Naive thymus-derived CD4-positive, alpha-beta T cell (primary cell): ENCODE measurements around the gene TRAM2. TPM values are rescaled to one million over a fixed set of nuclear protein-coding genes. Genes with fewer than 3 reads are reported as not detected.

Experiments used
- ATAC-seq: fragments of 150-1000 bp; cut with Tn5 transposase; 2 replicates; pipeline ENCODE4 v1.10.0; 2021; ENCODE audit warnings: mild to moderate bottlenecking, moderate library complexity
- CTCF ChIA-PET: fragments of 350-600 bp; sonication (Branson Sonifier 250); formaldehyde crosslinking; loops from one replicate; lab custom pipeline; 2021; ENCODE audit warnings: antibody characterized with exemption; lab: Charles Lee
- POLR2A ChIA-PET: fragments of 350-600 bp; sonication (Branson Sonifier 250); formaldehyde crosslinking; loops from one replicate; lab custom pipeline; 2021; ENCODE audit warnings: antibody characterized with exemption, inconsistent platforms; lab: Charles Lee
- DNase-seq, 9 donors: peaks; one replicate each; pipeline versions ENCODE4 v3.0.0 to v3.0.0-alpha.2; 2020 to 2022; ENCODE audit warnings: mixed read lengths in 1 of 9
- H3K27ac ChIP-seq: one replicate; pipeline ENCODE4 v1.7.0; 2013; ENCODE audit warnings: mild to moderate bottlenecking, low read depth, low read length, moderate library complexity
- H3K27me3 ChIP-seq, 2 donors: one replicate each; pipeline ENCODE4 v1.7.0; 2013; ENCODE audit warnings: low read length in 2 of 2, mild to moderate bottlenecking in 2 of 2, moderate library complexity in 2 of 2; ENCODE audit not compliant: control insufficient read depth in 2 of 2, insufficient read depth in 2 of 2
- H3K36me3 ChIP-seq, 3 experiments: 1 replicate in 2 of 3; 2 replicates in 1 of 3; pipeline ENCODE4 v1.7.0; 2013; ENCODE audit warnings: low read length in 3 of 3, mild to moderate bottlenecking in 3 of 3, moderate library complexity in 1 of 3; ENCODE audit not compliant: insufficient read depth in 3 of 3, control insufficient read depth in 2 of 3
- H3K4me1 ChIP-seq, 2 donors: one replicate each; pipeline ENCODE4 v1.7.0; 2013; ENCODE audit warnings: low read length in 2 of 2, mild to moderate bottlenecking in 2 of 2, moderate library complexity in 1 of 2; ENCODE audit not compliant: control insufficient read depth in 2 of 2, insufficient read depth in 2 of 2
- H3K4me3 ChIP-seq: 2 replicates; pipeline ENCODE4 v1.7.0; 2013; ENCODE audit warnings: mild to moderate bottlenecking, low read length
- H3K9me3 ChIP-seq, 3 experiments: 1 replicate in 2 of 3; 2 replicates in 1 of 3; pipeline ENCODE4 v1.7.0; 2013; ENCODE audit warnings: low read length in 3 of 3; ENCODE audit not compliant: control insufficient read depth in 2 of 3
- H3K27ac Mint-ChIP-seq, 9 donors: one replicate each; pipeline ENCODE4 v1.8.0; 2020 to 2022; ENCODE audit warnings: mixed read lengths in 9 of 9, mild to moderate bottlenecking in 8 of 9, moderate library complexity in 5 of 9, inconsistent platforms in 2 of 9
- H3K27me3 Mint-ChIP-seq, 5 donors: one replicate each; pipeline ENCODE4 v1.8.0; 2021 to 2022; ENCODE audit warnings: mixed read lengths in 5 of 5, mild to moderate bottlenecking in 1 of 5
- H3K36me3 Mint-ChIP-seq, 5 donors: one replicate each; pipeline ENCODE4 v1.8.0; 2020 to 2022; ENCODE audit warnings: mixed read lengths in 5 of 5, mild to moderate bottlenecking in 3 of 5, inconsistent platforms in 1 of 5
- H3K4me1 Mint-ChIP-seq, 7 donors: one replicate each; pipeline ENCODE4 v1.8.0; 2020 to 2022; ENCODE audit warnings: mixed read lengths in 7 of 7, mild to moderate bottlenecking in 3 of 7, inconsistent platforms in 1 of 7
- H3K4me3 Mint-ChIP-seq, 10 donors: one replicate each; pipeline ENCODE4 v1.8.0; 2020 to 2022; ENCODE audit warnings: mild to moderate bottlenecking in 10 of 10, mixed read lengths in 10 of 10, moderate library complexity in 6 of 10, inconsistent platforms in 2 of 10
- H3K9me3 Mint-ChIP-seq, 11 donors: one replicate each; pipeline ENCODE4 v1.8.0; 2020 to 2022; ENCODE audit warnings: mixed read lengths in 11 of 11, mild to moderate bottlenecking in 4 of 11, inconsistent platforms in 1 of 11, moderate library complexity in 1 of 11
- intact Hi-C, 2 donors: fragments of 100-400 bp; cut with micrococcal nuclease; formaldehyde crosslinking; loops; one replicate each; pipeline ENCODE4 v1.15.1; 2023
- polyA plus RNA-seq, 2 donors: library from polyadenylated mRNA; unstranded; fragments of 300-500 nt; fragmentation: Illumina TruSeq; gene quantifications; one replicate each; pipeline ENCODE4 v1.2.3, GENCODE V29; 2021
- total RNA-seq, 6 experiments: library from RNA in 5 of 6; stranded (reverse) in 5 of 6; gene quantifications; 1 replicate in 5 of 6; 2 replicates in 1 of 6; pipeline ENCODE4 v1.2.3 and lab custom pipeline; 2021 to 2026

TRAM2 gene
- total and polyA plus RNA-seq, 7 experiments from 2014 or later = 3.2 to 10.9 (median 10.3) TPM

DNA sequence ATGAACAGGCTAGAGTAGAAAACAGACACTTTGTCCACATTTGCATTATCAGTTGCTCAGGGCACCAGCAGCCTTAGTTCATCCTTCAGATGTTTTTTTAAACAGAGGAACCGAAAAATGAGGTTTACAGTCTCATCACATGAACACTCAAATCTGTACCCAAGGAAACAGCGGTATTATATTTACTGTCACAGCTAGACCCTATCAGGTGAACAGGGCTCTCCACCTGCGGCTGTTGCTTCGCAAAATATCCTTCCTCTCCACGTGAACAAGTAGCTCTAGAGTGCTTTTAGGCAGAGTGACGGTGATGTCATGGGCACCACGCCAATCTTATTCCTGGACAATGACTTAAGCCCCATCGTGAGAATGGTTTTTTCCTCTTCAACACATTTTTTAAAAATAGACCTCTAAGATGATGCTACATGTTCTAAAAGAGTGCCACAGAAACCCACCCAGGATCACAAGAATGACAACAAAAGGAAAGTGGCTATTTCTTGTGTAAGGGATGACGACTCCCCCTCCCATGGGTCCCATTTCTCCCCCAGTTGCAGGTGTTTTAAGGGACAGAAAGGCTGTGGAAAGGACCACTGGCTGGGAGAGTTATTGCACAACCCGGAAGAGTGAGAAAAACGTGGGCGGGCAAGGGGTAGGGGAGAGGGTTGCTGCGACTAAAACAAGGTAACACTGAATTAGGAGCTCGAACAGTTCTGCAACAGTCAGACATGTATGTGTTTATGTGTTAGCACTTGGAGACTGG, 79.0 kb downstream of the TRAM2 start:
- POLR2A ChIA-PET = no interaction called here
- H3K9me3 Mint-ChIP-seq = peaks cover 0 to 7% (median 3%) of the 10 kb centered on the region in 11 donors

DNA sequence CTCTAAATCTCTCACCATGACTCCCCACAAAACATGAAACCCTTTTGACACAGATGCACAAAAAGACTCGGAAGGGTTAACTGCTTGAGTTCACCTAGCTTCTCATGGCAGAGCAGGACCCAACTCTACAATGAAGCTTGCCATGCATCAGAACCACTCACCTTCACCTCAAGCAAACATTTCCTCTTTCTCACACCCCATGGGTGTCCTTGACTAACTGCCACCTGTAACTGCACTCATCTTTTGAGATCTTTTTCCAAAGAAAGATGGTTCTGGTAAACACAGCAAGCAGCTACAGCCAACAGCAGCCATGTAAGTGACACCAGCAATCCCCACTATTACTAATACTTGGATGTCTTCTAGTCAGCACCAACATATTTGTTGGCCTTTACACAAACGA, 80.2 kb downstream of the TRAM2 start:
- Histone ChIP-seq H3K9me3 (no peaks in the 10 kb centered on the region), H3K27me3 (no peaks in the 10 kb centered on the region), H3K36me3 (no peaks in the 10 kb centered on the region), H3K4me3 (no peak overlapping the region), H3K4me1 (no peaks in the 10 kb centered on the region), H3K27ac (no peak overlapping the region)
- peaks cover 0 to 43% (median 0%) of the 10 kb centered on the region in 7 donors for H3K4me1 Mint-ChIP-seq
- POLR2A ChIA-PET = no interaction called here
- ATAC-seq (no peak), DNase-seq (no peak)
- H3K36me3 Mint-ChIP-seq = peaks cover 5 to 17% (median 8%) of the 10 kb centered on the region in 5 donors
- H3K27me3 Mint-ChIP-seq = no peaks in the 10 kb centered on the region
- CTCF ChIA-PET = no interaction called here
- intact Hi-C loops = loop anchor here in 1 of 2 donors (5.0 kb wide), 1 partner anchor 166 kb away; no protein-coding TSS in a partner anchor
- H3K4me3 Mint-ChIP-seq = no peak overlapping the region
- peaks cover 0 to 7% (median 3%) of the 10 kb centered on the region in 11 donors for H3K9me3 Mint-ChIP-seq
- no peak overlapping the region for H3K27ac Mint-ChIP-seq

More for the DNA sequence above, 79.0 kb downstream of the TRAM2 start:
- H3K4me1 ChIP-seq = no peaks in the 10 kb centered on the region
- no peaks in the 10 kb centered on the region for H3K27me3 ChIP-seq
- CTCF ChIA-PET = no interaction called here
- H3K4me3 ChIP-seq = no peak overlapping the region
- Mint-ChIP-seq H3K36me3 (peaks cover 6 to 28% (median 12%) of the 10 kb centered on the region in 5 donors), H3K27me3 (no peaks in the 10 kb centered on the region), H3K27ac (peak overlapping the region in 1 of 9 donors; percentile 40), H3K4me3 (no peak overlapping the region), H3K4me1 (peaks cover 0 to 38% (median 0%) of the 10 kb centered on the region in 7 donors)
- DNase-seq (no peak), ATAC-seq (peak; percentile 53)
- intact Hi-C loops = loop anchor here in 1 of 2 donors (5.0 kb wide), 1 partner anchor 164 kb away; no protein-coding TSS in a partner anchor
- H3K27ac ChIP-seq = no peak overlapping the region
- H3K36me3 ChIP-seq = peaks cover 0 to 6% (median 0%) of the 10 kb centered on the region in 3 experiments
- H3K9me3 ChIP-seq = no peaks in the 10 kb centered on the region

DNA sequence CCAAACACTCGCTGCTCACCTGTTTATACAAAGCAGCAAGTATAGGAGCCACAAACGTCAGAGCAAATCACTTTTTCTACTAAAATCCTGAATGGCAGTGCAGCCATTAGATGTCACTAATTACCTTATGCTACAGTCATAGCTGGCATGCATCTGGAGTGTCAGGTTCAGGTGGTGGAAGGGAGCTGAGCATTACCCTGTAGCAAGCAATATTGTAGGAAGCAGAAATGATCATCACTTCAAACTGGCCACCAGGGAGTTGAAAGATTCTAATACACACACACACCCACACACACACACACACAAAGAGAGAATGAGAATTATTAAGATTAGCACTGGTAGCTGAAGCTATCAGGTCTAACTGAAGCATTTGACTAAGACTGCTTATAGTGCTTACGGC, 80.9 kb downstream of the TRAM2 start:
- H3K4me3 Mint-ChIP-seq = no peak overlapping the region
- Histone ChIP-seq H3K27me3 (no peaks in the 10 kb centered on the region), H3K4me1 (no peaks in the 10 kb centered on the region), H3K9me3 (no peaks in the 10 kb centered on the region), H3K4me3 (no peak overlapping the region), H3K36me3 (no peaks in the 10 kb centered on the region), H3K27ac (no peak overlapping the region)
- no peak for DNase-seq
- CTCF ChIA-PET = no interaction called here
- POLR2A ChIA-PET = no interaction called here
- peaks cover 4 to 19% (median 8%) of the 10 kb centered on the region in 5 donors for H3K36me3 Mint-ChIP-seq
- peaks cover 0 to 7% (median 3%) of the 10 kb centered on the region in 11 donors for H3K9me3 Mint-ChIP-seq
- no peak overlapping the region for H3K27ac Mint-ChIP-seq
- H3K4me1 Mint-ChIP-seq = peaks cover 0 to 43% (median 0%) of the 10 kb centered on the region in 7 donors
- H3K27me3 Mint-ChIP-seq = no peaks in the 10 kb centered on the region
- no peak for ATAC-seq
- intact Hi-C loops = loop anchor here in 1 of 2 donors (5.0 kb wide), 1 partner anchor 166 kb away; no protein-coding TSS in a partner anchor

- CTCF ChIA-PET = no interaction called here
- no peak overlapping the region for H3K4me3 Mint-ChIP-seq
- H3K36me3 ChIP-seq = no peaks in the 10 kb centered on the region
- H3K4me3 ChIP-seq = no peak overlapping the region
- peaks cover 0 to 48% (median 0%) of the 10 kb centered on the region in 7 donors for H3K4me1 Mint-ChIP-seq
- DNase-seq (no peak), ATAC-seq (no peak)
- peak overlapping the region in 1 of 9 donors; percentile 54 for H3K27ac Mint-ChIP-seq
- H3K4me1 ChIP-seq = no peaks in the 10 kb centered on the region
- no peaks in the 10 kb centered on the region for H3K9me3 ChIP-seq
- intact Hi-C loops = loop anchor here (5.0 kb wide), 4 partner anchors 43 to 168 kb away; partner anchors contain the start of gene TRAM2 (in 1 of the 2)
- POLR2A ChIA-PET = no interaction called here
- H3K27me3 Mint-ChIP-seq = no peaks in the 10 kb centered on the region
- H3K27ac ChIP-seq = no peak overlapping the region
- peaks cover 0 to 7% (median 3%) of the 10 kb centered on the region in 11 donors for H3K9me3 Mint-ChIP-seq
- H3K27me3 ChIP-seq = no peaks in the 10 kb centered on the region
- peaks cover 4 to 21% (median 8%) of the 10 kb centered on the region in 5 donors for H3K36me3 Mint-ChIP-seq
Observed at GRCh38 chr6:52494298-52495072, 82.4 kb downstream of the TRAM2 start.

- H3K4me1 ChIP-seq = no peaks in the 10 kb centered on the region
Observed at GRCh38 chr6:52493669-52494068, 83.2 kb downstream of the TRAM2 start.

DNA sequence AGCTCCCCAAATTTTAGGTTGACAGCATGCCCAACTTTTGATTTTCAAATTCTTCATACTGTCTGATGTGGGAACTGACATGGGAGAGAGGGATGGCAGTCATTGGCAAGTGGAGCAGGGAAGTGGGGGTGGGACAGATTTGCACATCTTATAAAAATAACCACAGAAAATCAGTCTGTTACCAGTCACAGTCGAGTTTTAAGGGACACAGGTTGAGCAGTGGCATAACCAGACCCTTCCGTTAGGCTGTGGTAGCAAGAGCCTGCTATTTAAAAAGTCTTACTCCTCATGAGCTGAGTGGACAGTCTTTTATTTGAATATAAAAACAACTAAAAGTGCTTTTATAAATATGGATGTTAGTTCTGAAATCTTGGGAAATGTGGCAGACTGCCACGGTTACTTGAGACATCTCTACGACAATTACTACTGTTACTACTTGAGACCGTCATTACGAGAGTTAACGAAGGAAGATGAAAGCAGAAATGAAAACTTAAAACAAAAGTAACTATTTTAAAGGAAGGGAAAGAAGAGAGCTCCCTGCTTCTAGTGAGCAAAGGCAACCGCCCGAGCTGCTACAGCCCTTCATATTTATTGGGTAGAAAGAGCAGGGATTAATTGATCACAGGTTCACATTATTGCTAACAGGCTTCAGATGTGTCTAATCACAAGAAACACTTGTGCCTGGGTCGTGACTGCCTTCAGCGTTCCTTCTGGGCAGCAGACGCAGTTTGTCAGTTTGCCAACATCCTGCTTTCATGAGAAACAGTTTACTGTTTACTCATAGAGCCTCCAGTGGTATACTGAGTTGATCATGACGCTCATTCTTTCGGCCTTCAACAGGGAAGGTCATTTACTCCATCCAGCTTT, 85.4 kb downstream of the TRAM2 start:
- Histone ChIP-seq H3K4me1 (no peaks in the 10 kb centered on the region), H3K36me3 (no peaks in the 10 kb centered on the region), H3K4me3 (no peak overlapping the region), H3K27ac (no peak overlapping the region), H3K9me3 (no peaks in the 10 kb centered on the region), H3K27me3 (no peaks in the 10 kb centered on the region)
- DNase-seq = no peak
- peaks cover 0 to 10% (median 0%) of the 10 kb centered on the region in 5 donors for H3K27me3 Mint-ChIP-seq
- CTCF ChIA-PET = no interaction called here
- POLR2A ChIA-PET = no interaction called here
- intact Hi-C loops = loop anchor here in 1 of 2 donors (5.0 kb wide), 4 partner anchors 46 to 171 kb away; partner anchors contain the start of gene TRAM2
- peaks cover 0 to 37% (median 0%) of the 10 kb centered on the region in 7 donors for H3K4me1 Mint-ChIP-seq
- H3K4me3 Mint-ChIP-seq = no peak overlapping the region
- H3K27ac Mint-ChIP-seq = no peak overlapping the region
- peaks cover 0 to 7% (median 3%) of the 10 kb centered on the region in 11 donors for H3K9me3 Mint-ChIP-seq
- peaks cover 4 to 22% (median 8%) of the 10 kb centered on the region in 5 donors for H3K36me3 Mint-ChIP-seq
- ATAC-seq = no peak

More at GRCh38 chr6:52493669-52494068, 83.2 kb downstream of the TRAM2 start:
- no peaks in the 10 kb centered on the region for H3K27me3 ChIP-seq
- no peak for ATAC-seq
- peaks cover 0 to 48% (median 0%) of the 10 kb centered on the region in 7 donors for H3K4me1 Mint-ChIP-seq
- intact Hi-C loops = loop anchor here in 1 of 2 donors (5.0 kb wide), 4 partner anchors 44 to 169 kb away; partner anchors contain the start of gene TRAM2
- no peak for DNase-seq
- H3K36me3 ChIP-seq = no peaks in the 10 kb centered on the region
- H3K4me3 Mint-ChIP-seq = peak overlapping the region in 1 of 10 donors; percentile 6
- no peaks in the 10 kb centered on the region for H3K9me3 ChIP-seq
- peaks cover 0 to 4% (median 0%) of the 10 kb centered on the region in 5 donors for H3K27me3 Mint-ChIP-seq
- CTCF ChIA-PET = no interaction called here
- peak overlapping the region in 1 of 9 donors; percentile 54 for H3K27ac Mint-ChIP-seq
- H3K36me3 Mint-ChIP-seq = peaks cover 4 to 26% (median 8%) of the 10 kb centered on the region in 5 donors
- POLR2A ChIA-PET = no interaction called here
- no peak overlapping the region for H3K27ac ChIP-seq
- no peak overlapping the region for H3K4me3 ChIP-seq
- peaks cover 0 to 7% (median 3%) of the 10 kb centered on the region in 11 donors for H3K9me3 Mint-ChIP-seq
